Measurements from ENCODE around the gene PAEP. TPM values are rescaled to one million over a fixed set of nuclear protein-coding genes. Genes with fewer than 3 reads are reported as not detected.

PAEP gene
- total RNA-seq (2022; extraction: Qiagen RNA extraction): 0.25 to 0.45 TPM (median 0.34 TPM) in 4 of 5 replicates, not detected in the other

GRCh38 chr9:135561391-135562234, at the start of gene PAEP:
Gene PAEP (plus strand): TSS chr9:135561756.

GRCh38 chr9:135520916-135521607, 40.5 kb upstream of the PAEP start, which contains the start of gene LCN1:
Gene LCN1 (plus strand): TSS chr9:135521440. CDS start chr9:135521498, 58 bp downstream.

GRCh38 chr9:135545646-135546176, 15.8 kb upstream of the PAEP start, which contains the start of gene OBP2A:
Gene OBP2A (plus strand): TSS chr9:135546126. CDS start chr9:135546181, 55 bp downstream.

Other genes with a start within 250 kb of the PAEP start
- 13.0 to 20.2 TPM (median 18.7 TPM) in 5 replicates for gene PPP1R26, start 82.0 kb upstream of the PAEP start, total RNA-seq (2022; extraction: Qiagen RNA extraction)
- 110 to 136 TPM (median 129 TPM) in 5 replicates for gene MRPS2, start 61.1 kb upstream of the PAEP start, total RNA-seq (2022; extraction: Qiagen RNA extraction)
- not detected in 5 replicates for gene LCN1, start 40.3 kb upstream of the PAEP start, total RNA-seq (2022; extraction: Qiagen RNA extraction)
- not detected in 5 replicates for gene OBP2A, start 15.6 kb upstream of the PAEP start, total RNA-seq (2022; extraction: Qiagen RNA extraction)
- not detected in 5 replicates for gene GLT6D1, start 77.8 kb downstream of the PAEP start, total RNA-seq (2022; extraction: Qiagen RNA extraction)
- not detected in 5 replicates for gene LCN9, start 101.6 kb downstream of the PAEP start, total RNA-seq (2022; extraction: Qiagen RNA extraction)
- gene SOHLH1, start 137.7 kb downstream of the PAEP start, total RNA-seq (2022; extraction: Qiagen RNA extraction): not detected in 5 replicates
- 0.03 to 0.05 TPM in 2 of 5 replicates, not detected in the others for gene KCNT1, start 140.4 kb downstream of the PAEP start, total RNA-seq (2022; extraction: Qiagen RNA extraction)